ENCODE results near the gene SUMO4. TPM values are rescaled to one million over a fixed set of nuclear protein-coding genes. Genes with fewer than 3 reads are reported as not detected.

Gene SUMO4
- polyA plus RNA-seq, 3 donors: 0.22 to 0.29 (median 0.27) TPM

DNA sequence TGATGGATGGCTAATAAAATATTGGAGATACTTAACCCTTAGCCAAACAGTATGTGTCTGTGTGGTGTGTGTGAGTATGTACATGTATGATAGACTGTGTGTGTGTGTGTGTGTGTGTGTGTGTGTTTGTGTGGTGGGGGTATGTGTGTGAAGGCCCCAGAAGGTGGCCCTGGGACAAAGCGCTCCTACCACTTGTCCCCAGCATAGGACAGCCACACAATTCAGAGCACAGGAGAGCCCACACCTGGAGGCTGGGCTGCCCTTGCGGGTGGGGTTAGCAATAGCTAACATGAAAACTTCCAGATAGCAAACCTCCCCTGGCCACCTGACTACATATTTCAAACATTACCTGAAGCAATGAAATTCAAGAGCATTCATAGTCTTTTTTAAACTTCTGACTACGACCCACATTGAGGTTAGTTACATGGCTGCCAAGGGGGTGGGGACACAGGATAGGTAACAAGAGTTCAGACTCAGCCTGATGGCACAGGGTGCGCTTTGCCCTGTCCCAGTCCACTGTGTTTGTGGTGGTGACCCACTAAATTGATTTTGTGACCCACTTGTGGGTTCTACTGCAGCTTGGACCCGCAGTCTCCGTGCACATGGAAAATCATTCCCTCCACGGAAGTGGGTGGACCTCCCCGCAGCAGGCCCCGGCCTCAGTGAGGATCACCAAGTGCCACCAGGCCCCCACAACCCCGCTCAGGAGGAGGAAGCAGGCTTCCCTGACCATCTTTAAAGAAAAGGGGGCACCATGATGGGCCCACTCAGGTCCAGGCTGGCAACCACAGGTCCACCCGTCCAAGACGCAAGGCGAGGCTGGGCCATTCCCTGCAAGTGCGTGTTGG is 50.0 kb downstream of the SUMO4 start:
- peak overlapping the region; percentile 77 for H3K4me2 ChIP-seq (replicated peaks; ENCODE audit: extremely low read depth, low read length, poor library complexity, severe bottlenecking)
- no peak for DNase-seq
- H3K27ac ChIP-seq (ENCODE audit: low read depth in 1 of 2, low read length in 2 of 2): no peak overlapping the region
- peaks cover 0 to 2% (median 0%) of the 10 kb centered on the region in 7 donors for H3K9me3 Mint-ChIP-seq
- H3K27ac Mint-ChIP-seq: peak overlapping the region in 2 of 7 donors; percentile 25 to 30
- peaks cover 15 to 22% of the 10 kb centered on the region in 2 donors for H3K36me3 Mint-ChIP-seq
- H3K4me3 ChIP-seq (replicated peaks in 1 of 3; ENCODE audit: low read depth in 2 of 3, low read length in 3 of 3): peak overlapping the region in 2 of 3 experiments; percentile 23 to 70
- no peaks in the 10 kb centered on the region for H3K9me3 ChIP-seq (replicated peaks in 1 of 2; ENCODE audit: control insufficient read depth in 1 of 2, insufficient read depth in 1 of 2, low read length in 2 of 2)
- intact Hi-C loops (cut with micrococcal nuclease): loop anchor here in 1 of 2 donors (5.0 kb wide), 1 partner anchor 67 kb away; no protein-coding TSS in a partner anchor
- no peaks in the 10 kb centered on the region for H4K20me1 ChIP-seq (ENCODE audit: insufficient read depth, low read length)
- H3K27me3 ChIP-seq (ENCODE audit: control insufficient read depth in 2 of 2, insufficient read depth in 2 of 2, low read length in 2 of 2): peaks cover 4 to 17% of the 10 kb centered on the region in 2 donors
- H3K4me1 ChIP-seq (ENCODE audit: control insufficient read depth in 1 of 2, insufficient read depth in 2 of 2, low read length in 2 of 2): peaks cover 19 to 27% of the 10 kb centered on the region in 2 donors
- H3K36me3 ChIP-seq (replicated peaks in 1 of 2; ENCODE audit: control insufficient read depth in 1 of 2, insufficient read depth in 2 of 2, low read length in 2 of 2): peaks cover 2 to 9% of the 10 kb centered on the region in 2 donors
- H3K4me1 Mint-ChIP-seq: peaks cover 14% of the 10 kb centered on the region
- H2AFZ ChIP-seq (ENCODE audit: insufficient read depth, low read depth, low read length, poor library complexity, severe bottlenecking): peak overlapping the region; percentile 52
- 93% methylated on average over 11 of the region's 14 CpGs for WGBS (ENCODE audit: insufficient coverage)
- TF ChIP-seq, protein P1, sequence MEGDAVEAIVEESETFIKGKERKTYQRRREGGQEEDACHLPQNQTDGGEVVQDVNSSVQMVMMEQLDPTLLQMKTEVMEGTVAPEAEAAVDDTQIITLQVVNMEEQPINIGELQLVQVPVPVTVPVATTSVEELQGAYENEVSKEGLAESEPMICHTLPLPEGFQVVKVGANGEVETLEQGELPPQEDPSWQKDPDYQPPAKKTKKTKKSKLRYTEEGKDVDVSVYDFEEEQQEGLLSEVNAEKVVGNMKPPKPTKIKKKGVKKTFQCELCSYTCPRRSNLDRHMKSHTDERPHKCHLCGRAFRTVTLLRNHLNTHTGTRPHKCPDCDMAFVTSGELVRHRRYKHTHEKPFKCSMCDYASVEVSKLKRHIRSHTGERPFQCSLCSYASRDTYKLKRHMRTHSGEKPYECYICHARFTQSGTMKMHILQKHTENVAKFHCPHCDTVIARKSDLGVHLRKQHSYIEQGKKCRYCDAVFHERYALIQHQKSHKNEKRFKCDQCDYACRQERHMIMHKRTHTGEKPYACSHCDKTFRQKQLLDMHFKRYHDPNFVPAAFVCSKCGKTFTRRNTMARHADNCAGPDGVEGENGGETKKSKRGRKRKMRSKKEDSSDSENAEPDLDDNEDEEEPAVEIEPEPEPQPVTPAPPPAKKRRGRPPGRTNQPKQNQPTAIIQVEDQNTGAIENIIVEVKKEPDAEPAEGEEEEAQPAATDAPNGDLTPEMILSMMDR (IDR thresholded peaks at IDR 0.05): no peak
- H3K79me2 ChIP-seq (ENCODE audit: insufficient read depth, low read length): no peaks in the 10 kb centered on the region
- H3K9ac ChIP-seq (ENCODE audit: insufficient read depth, low read length, poor library complexity, severe bottlenecking): peak overlapping the region; percentile 53
- peaks cover 11 to 20% (median 17%) of the 10 kb centered on the region in 3 donors for H3K27me3 Mint-ChIP-seq (ENCODE audit: low read depth in 3 of 3)
- H3K4me3 Mint-ChIP-seq: peak overlapping the region; percentile 79 to 86

Other genes with a start within 250 kb of the SUMO4 start
- gene TAB2, start 82.5 kb upstream of the SUMO4 start, polyA plus RNA-seq: 10 to 100 TPM in 1 of 3 donors, 1 to 10 TPM in 2; 3.1 to 32.0 (median 6.0) TPM
- 1 to 10 TPM in 2 of 3 donors, under 1 TPM in 1; 0.96 to 4.7 (median 1.2) TPM for gene ZC3H12D, start 84.8 kb downstream of the SUMO4 start, polyA plus RNA-seq
- gene PPIL4, start 145.8 kb downstream of the SUMO4 start, polyA plus RNA-seq: 1 to 10 TPM; 3.5 to 9.2 (median 4.4) TPM
- gene GINM1, start 166.1 kb downstream of the SUMO4 start, polyA plus RNA-seq: 10 to 100 TPM; 17.0 to 44.4 (median 42.3) TPM
- gene KATNA1, start 248.5 kb downstream of the SUMO4 start, polyA plus RNA-seq: 10 to 100 TPM; 11.4 to 15.4 (median 14.5) TPM

Measured in CD14-positive monocyte (primary cell).